Measurements from ENCODE around the gene PDZD2.

- no peak for TF ChIP-seq CTCF (IDR thresholded peaks at IDR 0.05; ENCODE audit: insufficient read depth, low read length)
- no peak for TF ChIP-seq POLR2AphosphoS5 (IDR thresholded peaks at IDR 0.05; ENCODE audit: low read depth)
- TF ChIP-seq GABPA (IDR thresholded peaks at IDR 0.05; ENCODE audit: low read depth) = no peak
- no peak for TF ChIP-seq REST (IDR thresholded peaks at IDR 0.05; ENCODE audit: insufficient replicate concordance, low read depth)
These were observed 16.6 kb downstream of the PDZD2 start for GRCh38 chr5:31655491-31655890.

Measured in HL-60 (cell line).